ENCODE measurements around the gene FBXO42. TPM values are rescaled to one million over a fixed set of nuclear protein-coding genes. Genes with fewer than 3 reads are reported as not detected.

The FBXO42 gene
- total RNA-seq, 4 donors from 2014 or later: 22.0 to 52.6 (median 35.3) TPM

DNA sequence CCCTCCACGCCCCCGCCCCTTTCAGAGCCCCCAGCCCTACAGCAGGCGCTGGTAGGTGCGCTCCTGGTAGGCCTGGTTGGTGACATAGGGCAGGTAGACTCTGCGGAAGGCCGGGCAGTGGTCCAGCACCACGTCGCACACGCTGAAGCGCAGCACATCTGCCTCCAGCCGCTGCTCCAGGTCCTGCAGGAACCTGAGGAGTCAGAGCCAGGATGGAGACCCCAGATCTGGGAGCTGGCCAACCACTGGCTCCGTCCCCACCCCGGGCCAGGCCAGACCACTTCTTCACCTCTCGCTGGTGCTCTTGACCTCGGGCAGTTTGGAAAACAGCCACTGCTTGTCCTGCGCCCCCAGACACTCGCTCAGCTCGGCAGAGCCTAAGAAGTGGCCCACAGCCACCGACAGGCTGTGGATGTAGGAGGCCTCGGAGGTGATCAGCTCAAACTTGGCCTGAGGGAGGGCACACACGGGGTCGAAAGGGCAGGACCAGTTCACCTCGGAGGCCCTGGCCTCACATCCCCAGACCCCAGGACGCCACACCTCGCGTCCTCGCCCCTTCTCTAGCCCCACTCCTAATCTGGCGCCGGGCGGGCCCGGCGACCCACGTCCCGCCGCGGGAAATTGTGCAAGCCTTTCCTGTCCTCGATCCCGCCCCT is 146.3 kb downstream of the FBXO42 start:
- TF ChIP-seq POLR2AphosphoS5 (IDR thresholded peaks at IDR 0.05) (no peak), EP300 (IDR thresholded peaks at IDR 0.05) (no peak), POLR2A (IDR thresholded peaks at IDR 0.05; ENCODE audit: low read depth) (no peak)
- TF ChIP-seq, protein P1, sequence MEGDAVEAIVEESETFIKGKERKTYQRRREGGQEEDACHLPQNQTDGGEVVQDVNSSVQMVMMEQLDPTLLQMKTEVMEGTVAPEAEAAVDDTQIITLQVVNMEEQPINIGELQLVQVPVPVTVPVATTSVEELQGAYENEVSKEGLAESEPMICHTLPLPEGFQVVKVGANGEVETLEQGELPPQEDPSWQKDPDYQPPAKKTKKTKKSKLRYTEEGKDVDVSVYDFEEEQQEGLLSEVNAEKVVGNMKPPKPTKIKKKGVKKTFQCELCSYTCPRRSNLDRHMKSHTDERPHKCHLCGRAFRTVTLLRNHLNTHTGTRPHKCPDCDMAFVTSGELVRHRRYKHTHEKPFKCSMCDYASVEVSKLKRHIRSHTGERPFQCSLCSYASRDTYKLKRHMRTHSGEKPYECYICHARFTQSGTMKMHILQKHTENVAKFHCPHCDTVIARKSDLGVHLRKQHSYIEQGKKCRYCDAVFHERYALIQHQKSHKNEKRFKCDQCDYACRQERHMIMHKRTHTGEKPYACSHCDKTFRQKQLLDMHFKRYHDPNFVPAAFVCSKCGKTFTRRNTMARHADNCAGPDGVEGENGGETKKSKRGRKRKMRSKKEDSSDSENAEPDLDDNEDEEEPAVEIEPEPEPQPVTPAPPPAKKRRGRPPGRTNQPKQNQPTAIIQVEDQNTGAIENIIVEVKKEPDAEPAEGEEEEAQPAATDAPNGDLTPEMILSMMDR (IDR thresholded peaks at IDR 0.05): no peak
- no peaks in the 10 kb centered on the region for H3K27me3 ChIP-seq
- peak overlapping the region; percentile 80 to 96 (median 92) for H3K27ac ChIP-seq (replicated peaks in 1 of 4)
- intact Hi-C loops (cut with DNase I): loop anchor here (5.0 kb wide), 2 partner anchors 41 to 156 kb away; no protein-coding TSS in a partner anchor
- peaks cover 10 to 28% (median 23%) of the 10 kb centered on the region in 4 donors for H3K4me1 ChIP-seq
- 27% methylated on average over 11 of the region's 38 CpGs for WGBS
- DNase-seq (ENCODE audit: extremely low spot score): no peak
- H3K4me3 ChIP-seq: peak overlapping the region; percentile 54 to 67 (median 62)
- no peaks in the 10 kb centered on the region for H3K9me3 ChIP-seq
- peaks cover 0 to 15% (median 4%) of the 10 kb centered on the region in 4 donors for H3K36me3 ChIP-seq

DNA sequence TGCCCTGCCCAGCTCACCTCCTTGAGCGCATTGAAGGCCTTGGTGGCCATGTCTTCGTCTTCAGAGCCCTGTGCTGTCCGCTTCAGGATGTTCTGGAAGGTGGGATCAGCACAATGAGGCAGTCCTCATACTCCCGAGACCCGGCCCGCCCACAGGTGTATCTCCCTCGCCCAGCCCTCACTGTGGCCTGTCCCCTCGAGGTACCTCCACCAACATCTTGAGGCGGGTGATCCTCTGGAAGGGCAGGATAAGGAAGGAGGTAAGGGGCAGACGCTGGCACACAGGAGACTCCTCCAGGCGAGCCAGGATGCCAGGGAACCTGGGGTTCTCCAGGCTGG is 147.0 kb downstream of the FBXO42 start:
- Histone ChIP-seq H3K4me3 (no peak overlapping the region), H3K4me1 (peaks cover 10 to 28% (median 23%) of the 10 kb centered on the region in 4 donors), H3K27ac (replicated peaks in 1 of 4) (peak overlapping the region in 3 of 4 donors; percentile 80 to 93 (median 90)), H3K27me3 (no peaks in the 10 kb centered on the region), H3K36me3 (peaks cover 0 to 15% (median 4%) of the 10 kb centered on the region in 4 donors), H3K9me3 (no peaks in the 10 kb centered on the region)
- intact Hi-C loops (cut with DNase I): loop anchor here (5.0 kb wide), 2 partner anchors 42 to 157 kb away; no protein-coding TSS in a partner anchor
- TF ChIP-seq, protein P1 (IDR thresholded peaks at IDR 0.05): no peak
- TF ChIP-seq EP300 (IDR thresholded peaks at IDR 0.05) (no peak), POLR2A (IDR thresholded peaks at IDR 0.05; ENCODE audit: low read depth) (no peak), POLR2AphosphoS5 (IDR thresholded peaks at IDR 0.05) (no peak)
- WGBS: 90% methylated on average over 9 of the region's 11 CpGs
- no peak for DNase-seq (ENCODE audit: extremely low spot score)

DNA sequence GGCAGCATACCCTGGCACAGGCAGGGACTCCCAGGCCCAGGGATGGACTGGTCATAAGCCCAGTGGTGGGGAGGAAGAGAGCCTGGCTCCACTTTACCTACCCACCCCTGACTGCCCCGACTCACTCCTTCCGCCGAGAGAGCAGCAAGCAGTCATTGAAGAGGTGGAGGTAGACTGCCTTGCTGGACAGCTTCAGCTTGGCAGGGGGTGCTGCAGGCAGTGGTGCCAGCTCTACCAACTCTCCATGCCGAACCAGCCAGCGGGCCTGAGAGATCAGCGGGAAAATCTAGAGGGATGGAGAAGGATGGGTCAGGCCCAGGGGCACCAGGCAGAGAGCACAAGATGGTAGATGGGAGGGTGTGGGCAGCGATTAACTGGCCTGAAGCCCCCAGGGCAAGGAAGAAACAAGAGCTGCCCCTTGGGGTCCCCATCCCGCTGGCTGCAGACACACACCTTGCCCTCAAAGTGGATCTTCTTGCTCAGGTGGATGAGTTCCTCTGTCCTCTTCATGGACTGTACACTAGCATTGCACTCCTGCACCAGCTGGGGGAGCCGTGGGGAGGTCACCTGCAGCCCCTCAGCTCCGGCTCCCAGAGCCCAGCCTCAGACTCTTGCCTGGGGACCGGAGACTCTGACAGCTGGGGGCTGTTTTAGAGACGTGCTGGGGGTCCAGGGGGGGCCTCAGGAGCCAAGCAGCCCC is 147.5 kb downstream of the FBXO42 start:
- Histone ChIP-seq H3K27me3 (no peaks in the 10 kb centered on the region), H3K4me1 (peaks cover 10 to 28% (median 23%) of the 10 kb centered on the region in 4 donors), H3K9me3 (no peaks in the 10 kb centered on the region), H3K4me3 (no peak overlapping the region), H3K27ac (replicated peaks in 1 of 4) (peak overlapping the region in 2 of 4 donors; percentile 90 to 93), H3K36me3 (peaks cover 0 to 15% (median 4%) of the 10 kb centered on the region in 4 donors)
- no peak for DNase-seq (ENCODE audit: extremely low spot score)
- intact Hi-C loops (cut with DNase I): loop anchor here (5.0 kb wide), 2 partner anchors 43 to 158 kb away; no protein-coding TSS in a partner anchor
- no peak for TF ChIP-seq EP300 (IDR thresholded peaks at IDR 0.05)
- TF ChIP-seq POLR2A (IDR thresholded peaks at IDR 0.05; ENCODE audit: low read depth): no peak
- TF ChIP-seq, protein P1 (IDR thresholded peaks at IDR 0.05): peak in 2 of 3 experiments; percentile 38 to 43
- no peak for TF ChIP-seq POLR2AphosphoS5 (IDR thresholded peaks at IDR 0.05)
- 84% methylated on average over 8 of the region's 12 CpGs for WGBS

DNA sequence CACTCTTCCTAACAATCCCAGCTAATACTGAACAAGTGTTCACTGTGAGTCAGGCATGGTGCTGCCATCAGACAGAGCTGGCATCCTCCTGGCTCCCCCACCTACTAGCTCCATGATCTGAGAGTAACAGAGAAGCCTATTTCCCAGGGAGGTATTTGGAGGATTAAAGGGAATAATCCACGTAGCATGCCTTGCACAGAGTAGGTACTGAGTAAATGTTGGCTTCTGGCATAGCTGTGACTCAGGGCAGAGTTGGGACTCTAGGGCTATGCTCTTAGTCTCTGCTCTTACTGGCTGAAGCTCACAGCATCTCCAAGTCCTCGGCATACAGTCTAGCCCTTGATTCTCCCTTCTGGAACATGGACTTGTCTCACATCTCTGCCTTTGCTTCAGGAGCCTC is 148.1 kb downstream of the FBXO42 start:
- Histone ChIP-seq H3K4me1 (peaks cover 10 to 28% (median 23%) of the 10 kb centered on the region in 4 donors), H3K27me3 (no peaks in the 10 kb centered on the region), H3K36me3 (peaks cover 0 to 15% (median 4%) of the 10 kb centered on the region in 4 donors), H3K27ac (replicated peaks in 1 of 4) (no peak overlapping the region), H3K4me3 (no peak overlapping the region), H3K9me3 (no peaks in the 10 kb centered on the region)
- intact Hi-C loops (cut with DNase I): no loop called here
- TF ChIP-seq, protein P1 (IDR thresholded peaks at IDR 0.05): no peak
- no peak for TF ChIP-seq POLR2AphosphoS5 (IDR thresholded peaks at IDR 0.05)
- WGBS: 86% methylated on average over 2 of the region's 2 CpGs
- DNase-seq (ENCODE audit: extremely low spot score): no peak

Measured in esophagus muscularis mucosa (tissue), 4 donors.